ENCODE measurements around the gene LRMDA. TPM values are rescaled to one million over a fixed set of nuclear protein-coding genes. Genes with fewer than 3 reads are reported as not detected.

Gene LRMDA
- total RNA-seq, 1 experiment from 2014 or later: 4.8 TPM

GRCh38 chr10:76487582-76487981, 1056.2 kb downstream of the LRMDA start (continued):
- TF ChIP-seq CTCF (IDR thresholded peaks at IDR 0.05 in 2 of 3, conservative IDR thresholded peaks at IDR 0.05 in 1 of 3; ENCODE audit: borderline replicate concordance in 1 of 3, insufficient read depth in 1 of 3, low read depth in 2 of 3, low read length in 2 of 3): no peak
- no peak for TF ChIP-seq REST (IDR thresholded peaks at IDR 0.05; ENCODE audit: low read depth)
- TF ChIP-seq EGR1 (IDR thresholded peaks at IDR 0.05; ENCODE audit: low read depth): no peak

- ChIA-PET POLR2A (no interaction called here), RAD21 (ENCODE audit: low non-redundant PET in 1 of 2, low total read pairs in 2 of 2, uncharacterized antibody in 2 of 2, unreplicated experiment in 2 of 2) (no interaction called here), CTCF (no interaction called here)
- H3K27ac ChIP-seq (ENCODE audit: low read depth, low read length): no peak overlapping the region
- H3K27me3 ChIP-seq (ENCODE audit: insufficient read depth, low read length): no peaks in the 10 kb centered on the region
- intact Hi-C loops (cut with micrococcal nuclease): no loop called here
- 0 out of 4 replicates have a peak, but pooled peaks cover 0 to 5% of the 10 kb centered on the region in 2 experiments for H3K9me3 ChIP-seq (ENCODE audit: control insufficient read depth in 1 of 2, insufficient read depth in 1 of 2, low read depth in 1 of 2, low read length in 2 of 2)
- no TSS peak for BruUV-seq (replicated peaks)
- DNase-seq (ENCODE audit: low read depth, low spot score) (no peak), ATAC-seq (no peak)
- H3K4me2 ChIP-seq (ENCODE audit: low read length): no peak overlapping the region
- no peaks in the 10 kb centered on the region for H3K79me2 ChIP-seq (ENCODE audit: insufficient read depth, low read length)
- no peaks in the 10 kb centered on the region for H4K20me1 ChIP-seq (ENCODE audit: insufficient read depth)
- no peak overlapping the region for H3K9ac ChIP-seq (ENCODE audit: low read length)
- no peaks in the 10 kb centered on the region for H3K4me1 ChIP-seq (ENCODE audit: control insufficient read depth in 1 of 2, insufficient read depth in 2 of 2, low read length in 2 of 2)
- H3K36me3 ChIP-seq (ENCODE audit: control insufficient read depth in 1 of 2, insufficient read depth in 2 of 2, low read length in 2 of 2): no peaks in the 10 kb centered on the region
- no peak overlapping the region for H2AFZ ChIP-seq (ENCODE audit: low read depth, low read length, poor library complexity, severe bottlenecking)
- H3K9me2 ChIP-seq (ENCODE audit: insufficient read depth): no peaks in the 10 kb centered on the region
- H3K4me3 ChIP-seq (replicated peaks in 1 of 2; ENCODE audit: low read depth in 1 of 2, low read length in 2 of 2): no peak overlapping the region
- TF ChIP-seq TCF7L2 (IDR thresholded peaks at IDR 0.05; ENCODE audit: borderline replicate concordance, extremely low read depth, insufficient read depth, insufficient read length) (no peak), REST (IDR thresholded peaks at IDR 0.05; ENCODE audit: low read depth) (no peak), FOSL1 (IDR thresholded peaks at IDR 0.05; ENCODE audit: low read depth) (no peak), EZH2 (IDR thresholded peaks at IDR 0.05) (no peak), ZBTB33 (IDR thresholded peaks at IDR 0.05; ENCODE audit: extremely low read depth, insufficient replicate concordance, low read length) (no peak), ZFX (IDR thresholded peaks at IDR 0.05) (no peak), ATF3 (IDR thresholded peaks at IDR 0.05) (no peak), SIN3A (IDR thresholded peaks at IDR 0.05; ENCODE audit: low read depth) (no peak), ELF1 (IDR thresholded peaks at IDR 0.05; ENCODE audit: borderline replicate concordance, low read depth) (no peak), CBX3 (IDR thresholded peaks at IDR 0.05; ENCODE audit: low read depth) (no peak), ZNF274 (IDR thresholded peaks at IDR 0.05; ENCODE audit: low read depth, low read length) (no peak), SP1 (IDR thresholded peaks at IDR 0.05; ENCODE audit: low read depth) (no peak)
Observed at GRCh38 chr10:76488602-76489001, 1057.2 kb downstream of the LRMDA start.

All from HCT116 (cell line).